OCI-LY3 (cell line): ENCODE results near the gene RPL7A.

ENCODE experiments used
- H2AFZ ChIP-seq: fragments of 200-600, 300-600 bp; shearing (Covaris generic); 2 replicates; pipeline ENCODE4 v1.6.0; 2014; ENCODE audit warnings: antibody characterized with exemption, low read depth, low read length
- H3K27ac ChIP-seq: fragments of 200-600, 300-600 bp; sonication (generic); 2 replicates; pipeline ENCODE4 v1.5.1; 2014; ENCODE audit warnings: mild to moderate bottlenecking, low read length, moderate library complexity, mixed read lengths
- H3K27me3 ChIP-seq: fragments of 200-600, 300-600 bp; sonication (generic); 2 replicates; pipeline ENCODE4 v1.6.1; 2014; ENCODE audit warnings: low read depth, low read length, mixed read lengths
- H3K36me3 ChIP-seq: fragments of 200-600, 300-600 bp; sonication (generic); replicated peaks from 2 replicates; pipeline ENCODE3; 2014; ENCODE audit warnings: low read depth, low read length, mixed read lengths
- H3K4me1 ChIP-seq: fragments of 300-600, 200-600 bp; sonication (generic); 2 replicates; pipeline ENCODE4 v1.6.1; 2014; ENCODE audit warnings: low read length, mixed read lengths
- H3K4me2 ChIP-seq: fragments of 200-600, 300-600 bp; sonication (generic); 2 replicates; pipeline ENCODE4 v1.6.1; 2014; ENCODE audit warnings: low read length, mixed read lengths
- H3K4me3 ChIP-seq: fragments of 300-600, 200-600 bp; sonication (generic); 2 replicates; pipeline ENCODE4 v1.5.1; 2014; ENCODE audit warnings: antibody characterized with exemption, mild to moderate bottlenecking, low read length, moderate library complexity
- H3K79me2 ChIP-seq: fragments of 300-600, 200-600 bp; shearing (Covaris generic); 2 replicates; pipeline ENCODE4 v1.6.1; 2014; ENCODE audit warnings: mild to moderate bottlenecking, low read length, mixed read lengths
- H3K9ac ChIP-seq: fragments of 300-600, 200-600 bp; shearing (Covaris generic); 2 replicates; pipeline ENCODE4 v1.6.0; 2014; ENCODE audit warnings: mild to moderate bottlenecking, low read length, moderate library complexity
- H3K9me3 ChIP-seq: fragments of 200-600, 300-600 bp; shearing (Covaris generic); 2 replicates; pipeline ENCODE4 v1.6.1; 2014; ENCODE audit warnings: low read length, mixed read lengths; ENCODE audit not compliant: insufficient read depth
- H4K20me1 ChIP-seq: fragments of 200-600, 300-600 bp; sonication (generic); 2 replicates; pipeline ENCODE4 v1.6.1; 2016; ENCODE audit warnings: low read length, mixed read lengths; ENCODE audit not compliant: insufficient read depth
- EZH2phosphoT487 ChIP-seq: fragments of 200-600 bp; shearing (Covaris generic); IDR thresholded peaks from 2 replicates; pipeline ENCODE4 v1.6.1; 2018; ENCODE audit warnings: antibody characterized with exemption, mixed run types, low read depth
- TF ChIP-seq, protein P1 (sequence below): fragments of 200-600, 300-600 bp; sonication (generic); IDR thresholded peaks from 2 replicates; pipeline ENCODE4 v1.5.1; 2014; ENCODE audit warnings: antibody characterized with exemption, low read length, low read depth

The RPL7A gene

GRCh38 chr9:133360400-133361393 is 12.7 kb downstream of the RPL7A start:
- H3K27ac ChIP-seq: no peak overlapping the region
- H4K20me1 ChIP-seq: 0 out of 2 replicates have a peak, but pooled peaks cover 1% of the 10 kb centered on the region
- no peak overlapping the region for H3K9ac ChIP-seq
- H3K9me3 ChIP-seq: no peaks in the 10 kb centered on the region
- H3K27me3 ChIP-seq: no peaks in the 10 kb centered on the region
- H3K4me1 ChIP-seq: peaks cover 6% of the 10 kb centered on the region
- TF ChIP-seq EZH2phosphoT487: no peak
- H2AFZ ChIP-seq: no peak overlapping the region
- no peak overlapping the region for H3K4me3 ChIP-seq
- peaks cover 20% of the 10 kb centered on the region for H3K79me2 ChIP-seq
- H3K4me2 ChIP-seq: no peak overlapping the region
- H3K36me3 ChIP-seq: peaks cover 51% of the 10 kb centered on the region

DNA sequence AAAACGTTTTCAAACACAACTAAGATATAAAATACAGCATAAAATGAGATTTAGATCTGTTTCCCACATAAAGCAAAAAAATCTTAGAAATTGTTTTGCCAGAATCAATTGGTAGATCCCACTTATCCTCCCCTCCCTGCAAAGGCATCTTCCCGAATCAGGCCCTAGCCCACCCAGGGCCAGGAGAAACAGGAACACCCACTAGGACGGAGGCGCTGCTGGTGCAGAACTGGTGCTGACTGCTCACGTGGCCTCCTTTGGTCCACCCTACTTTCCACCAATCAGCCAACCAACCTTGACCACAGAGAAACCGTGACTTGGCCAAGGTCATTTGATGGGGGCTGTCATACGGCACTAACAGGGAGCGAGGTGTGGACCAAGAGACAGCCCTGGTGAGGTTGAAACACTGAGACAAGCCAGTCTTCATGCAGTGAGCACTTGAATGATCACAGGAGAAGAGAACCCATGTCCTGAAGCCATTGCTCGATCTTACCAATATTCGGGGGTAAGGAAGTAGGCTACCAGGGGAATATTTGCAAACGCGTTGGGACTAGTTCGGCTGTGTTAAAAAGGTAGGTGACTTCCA is 13.6 kb downstream of the RPL7A start:
- Histone ChIP-seq H3K4me3 (no peak overlapping the region), H3K9ac (no peak overlapping the region), H3K36me3 (peaks cover 60% of the 10 kb centered on the region), H2AFZ (no peak overlapping the region), H3K4me2 (no peak overlapping the region), H3K9me3 (no peaks in the 10 kb centered on the region), H3K79me2 (peaks cover 25% of the 10 kb centered on the region), H3K27me3 (no peaks in the 10 kb centered on the region), H3K4me1 (peaks cover 6% of the 10 kb centered on the region), H3K27ac (no peak overlapping the region), H4K20me1 (peaks cover 9% of the 10 kb centered on the region)
- TF ChIP-seq, protein P1, sequence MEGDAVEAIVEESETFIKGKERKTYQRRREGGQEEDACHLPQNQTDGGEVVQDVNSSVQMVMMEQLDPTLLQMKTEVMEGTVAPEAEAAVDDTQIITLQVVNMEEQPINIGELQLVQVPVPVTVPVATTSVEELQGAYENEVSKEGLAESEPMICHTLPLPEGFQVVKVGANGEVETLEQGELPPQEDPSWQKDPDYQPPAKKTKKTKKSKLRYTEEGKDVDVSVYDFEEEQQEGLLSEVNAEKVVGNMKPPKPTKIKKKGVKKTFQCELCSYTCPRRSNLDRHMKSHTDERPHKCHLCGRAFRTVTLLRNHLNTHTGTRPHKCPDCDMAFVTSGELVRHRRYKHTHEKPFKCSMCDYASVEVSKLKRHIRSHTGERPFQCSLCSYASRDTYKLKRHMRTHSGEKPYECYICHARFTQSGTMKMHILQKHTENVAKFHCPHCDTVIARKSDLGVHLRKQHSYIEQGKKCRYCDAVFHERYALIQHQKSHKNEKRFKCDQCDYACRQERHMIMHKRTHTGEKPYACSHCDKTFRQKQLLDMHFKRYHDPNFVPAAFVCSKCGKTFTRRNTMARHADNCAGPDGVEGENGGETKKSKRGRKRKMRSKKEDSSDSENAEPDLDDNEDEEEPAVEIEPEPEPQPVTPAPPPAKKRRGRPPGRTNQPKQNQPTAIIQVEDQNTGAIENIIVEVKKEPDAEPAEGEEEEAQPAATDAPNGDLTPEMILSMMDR: no peak
- TF ChIP-seq EZH2phosphoT487: no peak

DNA sequence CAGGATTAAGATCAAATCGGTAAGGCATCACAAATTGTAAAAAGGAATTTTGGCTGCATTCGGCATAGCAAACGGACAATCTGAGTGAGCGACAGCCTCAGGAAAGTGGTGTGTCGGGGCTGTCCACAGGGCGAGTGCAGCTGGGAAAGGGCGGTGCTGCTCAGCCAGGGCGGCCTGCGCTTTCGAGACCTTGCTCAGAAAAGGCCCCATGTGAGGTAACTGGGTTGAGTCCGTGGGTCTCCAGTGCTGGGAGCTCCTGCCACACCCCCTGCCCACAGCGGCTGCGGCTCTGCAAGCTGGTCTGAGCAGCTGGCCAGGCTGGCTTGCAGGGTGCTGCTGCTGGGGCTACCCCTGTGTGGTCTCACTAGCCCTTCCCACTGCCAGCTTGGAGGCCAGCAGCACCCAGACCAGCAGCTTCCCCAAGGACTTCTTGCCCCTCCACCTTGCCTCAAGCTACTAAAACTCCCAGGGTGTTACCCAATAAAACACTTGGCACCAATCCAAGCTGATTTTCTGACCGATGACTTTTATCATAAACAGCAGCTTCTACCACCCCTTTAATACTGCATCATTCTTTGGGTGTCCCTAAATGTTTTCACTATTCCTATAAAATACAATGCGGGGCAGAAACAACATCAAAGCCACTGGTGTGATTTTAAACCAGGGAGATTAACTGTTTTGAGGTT is 14.5 kb downstream of the RPL7A start:
- no peak overlapping the region for H2AFZ ChIP-seq
- no peaks in the 10 kb centered on the region for H3K9me3 ChIP-seq
- no peak overlapping the region for H3K4me3 ChIP-seq
- no peak overlapping the region for H3K27ac ChIP-seq
- H4K20me1 ChIP-seq: peaks cover 18% of the 10 kb centered on the region
- H3K36me3 ChIP-seq: peaks cover 68% of the 10 kb centered on the region
- H3K79me2 ChIP-seq: peaks cover 26% of the 10 kb centered on the region
- H3K4me1 ChIP-seq: peaks cover 2% of the 10 kb centered on the region; the same call in 1 of the 2 replicates
- no peak overlapping the region for H3K4me2 ChIP-seq
- TF ChIP-seq, protein P1: no peak
- no peak for TF ChIP-seq EZH2phosphoT487
- no peaks in the 10 kb centered on the region for H3K27me3 ChIP-seq
- H3K9ac ChIP-seq: no peak overlapping the region

DNA sequence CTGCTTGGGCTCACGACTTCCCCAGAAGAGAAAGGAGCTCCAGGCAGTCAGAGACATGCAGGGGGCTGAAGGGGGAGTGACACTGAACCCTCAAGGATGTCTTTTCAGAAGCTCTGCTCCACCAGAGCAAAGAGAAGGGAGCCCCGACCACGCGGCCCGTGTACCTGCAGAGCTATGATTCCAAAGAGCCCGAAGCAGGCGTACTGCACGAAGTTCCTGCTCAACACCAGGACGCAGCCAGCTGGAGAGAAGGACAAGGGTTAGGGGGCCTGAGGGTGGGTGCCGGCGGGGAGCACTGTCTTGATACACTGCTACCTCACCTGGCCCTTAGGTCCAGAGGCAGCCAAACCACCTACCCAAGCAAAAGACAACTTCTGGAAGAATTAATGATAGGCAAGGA is 18.4 kb downstream of the RPL7A start:
- no peak for TF ChIP-seq EZH2phosphoT487
- TF ChIP-seq, protein P1: no peak
- Histone ChIP-seq H3K36me3 (peaks cover 87% of the 10 kb centered on the region), H2AFZ (no peak overlapping the region), H3K4me2 (no peak overlapping the region), H3K9me3 (no peaks in the 10 kb centered on the region), H4K20me1 (peaks cover 57% of the 10 kb centered on the region), H3K9ac (no peak overlapping the region), H3K4me3 (no peak overlapping the region), H3K27ac (no peak overlapping the region), H3K4me1 (no peaks in the 10 kb centered on the region), H3K27me3 (no peaks in the 10 kb centered on the region), H3K79me2 (peaks cover 59% of the 10 kb centered on the region)
